HG03175 (cell line): ENCODE data around the gene MPHOSPH10.
"Not testable (repeated sequence)": the region's sequence is repeated elsewhere in the genome, so short reads cannot be mapped to it uniquely, and the experiment has no call there.

ENCODE experiments used
- ATAC-seq: cut with Tn5 transposase; IDR thresholded peaks from one replicate; pipeline ENCODE4 v1.9.1; 2021; ENCODE audit warnings: mild to moderate bottlenecking, moderate library complexity; ENCODE audit not compliant: unreplicated experiment

The MPHOSPH10 gene

GRCh38 chr2:71157124-71157793 is 26.8 kb downstream of the MPHOSPH10 start:
- ATAC-seq, result no peak

DNA sequence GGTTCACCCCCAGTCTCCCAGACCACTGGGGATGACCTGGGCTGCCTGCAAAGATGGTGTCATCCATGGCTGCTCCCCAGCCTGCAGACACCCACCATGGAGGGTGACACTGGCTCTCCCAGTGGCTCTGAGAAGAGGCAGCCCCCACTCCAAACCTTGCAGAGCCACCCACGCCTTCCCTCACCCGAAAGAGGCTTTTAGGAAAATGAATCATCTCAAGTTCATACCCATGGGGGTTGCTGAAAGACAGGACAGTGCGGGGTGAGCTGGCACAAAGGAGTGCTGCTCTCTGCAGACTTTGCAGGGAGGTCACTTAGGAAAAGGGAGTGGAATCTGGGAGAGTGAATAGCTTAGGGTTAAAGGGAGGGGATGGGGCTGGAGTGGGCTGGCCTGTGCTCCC is 36.4 kb downstream of the MPHOSPH10 start:
- ATAC-seq, result no peak

GRCh38 chr2:71173096-71173495 is 42.7 kb downstream of the MPHOSPH10 start:
- no peak for ATAC-seq

GRCh38 chr2:71174207-71174606 is 43.8 kb downstream of the MPHOSPH10 start:
- no peak for ATAC-seq

DNA sequence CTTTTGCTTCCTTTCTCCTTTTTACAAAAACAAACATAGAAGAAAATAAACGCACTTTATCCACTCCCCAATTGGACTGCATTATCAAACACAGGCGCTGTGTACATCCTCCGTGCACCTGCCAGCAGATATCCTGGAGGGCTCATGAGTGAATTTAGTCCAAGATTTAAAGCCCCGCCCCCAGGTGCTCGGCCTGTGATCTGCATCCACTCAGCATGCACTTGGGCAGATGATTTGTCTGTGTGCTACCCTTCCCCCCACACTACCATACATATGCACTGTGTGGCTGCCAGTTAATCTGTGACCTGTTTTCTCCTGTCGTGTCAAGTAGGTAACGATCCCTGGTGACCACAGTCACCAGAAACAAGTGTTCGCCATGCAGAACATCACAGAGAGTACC is 48.4 kb downstream of the MPHOSPH10 start:
- ATAC-seq, result not testable (repeated sequence)

DNA sequence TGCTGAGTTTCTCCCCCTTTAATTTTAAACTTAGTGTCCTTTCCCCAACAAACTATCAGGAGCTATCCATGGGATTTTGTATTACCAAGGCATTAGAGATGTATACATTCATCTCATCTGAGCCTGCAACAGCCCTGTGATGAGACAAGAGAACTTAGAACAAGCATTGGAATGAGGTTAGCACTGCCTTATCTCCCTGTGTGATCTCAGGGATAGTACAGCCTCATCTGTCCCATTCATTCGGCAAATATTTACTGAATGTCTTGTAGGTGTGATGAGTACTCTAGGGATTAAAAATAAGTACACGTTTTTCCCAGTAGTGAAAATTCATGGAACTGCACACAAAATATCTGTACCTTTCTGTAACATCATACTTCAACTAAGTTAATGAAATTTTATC is 50.9 kb downstream of the MPHOSPH10 start:
- no peak for ATAC-seq

DNA sequence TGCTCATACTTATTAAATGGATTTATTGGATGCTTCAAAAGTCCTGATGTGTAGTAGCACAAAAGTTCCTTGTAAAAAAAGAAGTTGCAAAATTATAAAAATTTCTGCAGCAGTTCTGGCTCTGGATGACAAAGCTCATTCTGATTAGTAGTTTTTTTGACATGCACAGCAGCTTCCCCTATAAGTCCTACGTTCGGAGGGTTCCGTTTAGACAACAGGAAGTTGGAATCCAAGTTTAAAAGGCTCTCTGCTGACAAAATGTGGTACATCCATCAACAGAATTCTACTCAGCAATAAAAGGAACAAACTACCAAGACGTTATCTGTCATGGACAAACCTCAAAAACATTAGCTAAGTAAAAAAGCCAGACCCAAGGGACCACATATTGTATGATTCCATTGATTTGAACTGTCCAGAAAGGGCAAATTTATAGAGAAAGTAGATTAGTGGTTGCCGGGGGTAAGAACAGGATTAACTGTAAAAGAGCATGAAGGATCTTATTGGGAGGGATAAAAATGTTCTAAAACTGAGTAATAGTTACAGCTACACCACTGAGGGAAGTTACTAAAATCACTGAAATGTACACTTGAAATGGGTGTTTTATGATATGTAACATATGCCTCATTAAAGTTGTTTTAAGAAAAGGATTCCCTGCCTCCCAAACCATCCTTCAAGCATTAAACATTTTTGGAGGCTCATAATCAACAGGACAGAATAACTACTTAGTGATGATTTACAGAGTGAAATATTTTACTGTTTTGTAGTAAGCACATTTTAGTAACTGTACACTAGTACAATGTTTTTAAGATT is 53.1 kb downstream of the MPHOSPH10 start:
- not testable (repeated sequence) for ATAC-seq

DNA sequence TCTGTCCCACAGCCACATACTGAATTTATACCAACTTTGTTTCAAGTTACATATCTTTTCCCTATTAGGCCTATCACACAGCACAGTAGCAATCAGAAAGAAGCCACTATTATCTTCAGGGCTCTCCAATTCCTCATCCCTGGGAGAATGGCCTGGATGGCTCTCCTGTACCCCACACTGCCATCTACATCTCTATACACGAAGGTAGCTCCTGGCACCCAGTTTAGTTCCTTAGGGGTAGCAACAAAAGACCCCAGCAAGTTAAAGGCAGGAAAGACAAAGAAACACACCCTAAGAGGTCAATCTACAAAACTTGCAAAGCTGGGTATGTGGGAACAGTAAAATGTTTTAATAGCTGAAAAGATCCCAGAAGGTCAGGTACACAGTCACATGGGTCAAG is 56.5 kb downstream of the MPHOSPH10 start:
- no peak for ATAC-seq

DNA sequence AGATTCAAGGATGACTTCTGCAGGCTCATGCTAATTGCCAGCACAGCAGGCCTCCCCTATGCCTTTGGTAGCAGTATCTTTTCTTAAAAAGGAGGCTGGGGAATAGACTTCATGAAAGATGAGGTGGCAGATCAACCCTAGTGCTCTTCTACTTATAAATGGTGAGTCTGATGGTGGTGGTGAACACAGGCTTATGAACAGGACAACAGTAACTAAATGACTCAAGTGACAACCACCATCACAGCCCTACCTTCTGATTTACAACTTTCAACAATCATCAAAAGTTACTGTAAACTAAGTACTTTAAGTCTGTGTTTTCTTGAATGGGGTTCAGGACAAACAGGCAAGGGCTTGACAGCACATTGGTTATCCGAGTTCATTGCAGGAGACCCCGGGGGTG is 57.2 kb downstream of the MPHOSPH10 start:
- ATAC-seq, result no peak

- no peak for ATAC-seq
Observed at GRCh38 chr2:71190656-71191569, 60.5 kb downstream of the MPHOSPH10 start.

DNA sequence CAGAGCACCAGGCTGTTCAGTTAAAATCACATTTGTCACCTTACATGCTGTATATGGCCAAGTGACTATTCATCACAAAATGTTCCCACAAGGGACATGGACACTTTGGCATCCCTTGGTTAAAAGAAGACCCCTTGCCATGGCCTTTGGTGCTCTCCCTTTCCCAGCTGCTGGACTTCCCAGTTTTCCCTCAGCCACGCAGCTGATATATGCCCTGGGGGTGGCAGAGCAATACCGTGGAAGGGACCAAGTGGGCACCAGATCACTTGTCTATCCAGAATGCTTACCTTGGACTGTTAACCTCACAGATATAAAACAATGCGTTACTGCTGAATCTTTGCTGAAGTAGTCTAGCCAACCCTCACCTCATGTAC is 61.1 kb downstream of the MPHOSPH10 start:
- no peak for ATAC-seq
